ENCODE measurements around the gene TTC31. TPM values are rescaled to one million over a fixed set of nuclear protein-coding genes. Genes with fewer than 3 reads are reported as not detected.

TTC31 gene
- 69.4 and 72.3 TPM in 2 replicates for total RNA-seq
- 24.8 TPM for total RNA-seq (2013)
- 50.3 and 68.5 TPM in 2 replicates for polyA plus RNA-seq
- 20.1 and 30.5 TPM in 2 replicates for polyA minus RNA-seq

DNA sequence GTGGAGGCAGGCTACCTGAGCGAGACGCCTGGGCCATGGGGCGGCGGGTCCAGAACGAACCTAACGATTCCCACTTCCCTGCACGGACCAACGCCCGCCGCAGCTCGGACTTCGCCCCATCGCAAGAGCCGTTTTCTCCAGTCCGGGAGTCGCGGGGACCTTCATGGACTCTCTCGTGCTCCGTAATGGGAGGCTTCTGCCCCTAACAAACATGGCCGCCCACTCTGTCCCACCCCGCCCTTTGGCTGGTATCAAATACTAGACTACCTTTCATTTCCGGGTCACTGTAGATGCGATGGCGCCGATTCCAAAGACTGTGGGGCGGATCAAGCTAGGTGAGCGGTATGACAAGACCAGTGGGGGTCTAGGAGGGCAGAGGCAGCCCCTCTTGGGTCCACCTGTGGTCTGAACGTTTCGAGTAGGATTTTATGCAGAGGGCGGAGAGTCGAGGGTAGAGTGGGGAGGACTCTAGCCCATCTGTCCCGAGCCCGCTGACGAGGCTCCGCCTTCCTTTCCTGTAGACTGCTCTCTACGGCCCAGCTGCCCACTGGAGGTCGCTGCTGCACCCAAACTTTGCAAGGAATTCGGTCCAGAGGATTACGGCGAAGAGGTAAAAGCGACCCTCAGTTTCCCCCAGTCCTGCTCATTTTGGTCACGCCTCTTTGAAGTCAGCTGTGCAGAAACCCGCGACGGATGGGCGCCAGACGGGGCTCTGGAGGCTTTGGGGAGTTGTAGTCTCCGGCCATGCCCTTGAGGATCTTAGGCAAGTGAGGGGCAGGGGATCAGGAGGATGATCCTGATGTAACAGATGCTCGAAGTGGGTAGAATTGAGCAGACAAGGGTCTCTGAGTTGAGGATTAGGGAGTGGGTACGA lies at the start of gene TTC31, which contains the start of gene CCDC142:
TSS of gene TTC31 (plus strand) at position 281 of the 874 bp plus-strand sequence. CDS start at position 296, 15 bp downstream.
TSS of gene CCDC142 (minus strand) at position 198 of the 874 bp plus-strand sequence. CDS start at position 37, 161 bp downstream.
- Histone ChIP-seq H3K4me1 (ENCODE audit: control insufficient read depth in 2 of 2, insufficient read depth in 2 of 2, low read length in 2 of 2) (peaks cover 21 to 29% of the 10 kb centered on the region in 2 donors), H3K79me2 (ENCODE audit: control insufficient read depth, insufficient read depth, low read length) (peaks cover 71% of the 10 kb centered on the region), H3K27me3 (replicated peaks in 1 of 4; ENCODE audit: control extremely low read depth in 1 of 4, control insufficient read depth in 3 of 4, insufficient read depth in 4 of 4, low read length in 3 of 4) (no peaks in the 10 kb centered on the region), H3K9ac (ENCODE audit: low read length) (peak within 1 kb of the TSS; percentile 91), H2AFZ (ENCODE audit: insufficient read depth, low read depth, low read length, poor library complexity, severe bottlenecking) (peak within 1 kb of the TSS; percentile 100), H3K9me3 (ENCODE audit: control extremely low read depth in 1 of 3, control insufficient read depth in 2 of 3, insufficient read depth in 1 of 3, low read length in 2 of 3) (no peaks in the 10 kb centered on the region), H4K20me1 (ENCODE audit: control insufficient read depth, insufficient read depth, low read length, poor library complexity, severe bottlenecking) (peaks cover 48% of the 10 kb centered on the region), H3K36me3 (replicated peaks in 1 of 2; ENCODE audit: control extremely low read depth in 1 of 2, control insufficient read depth in 1 of 2, extremely low read depth in 1 of 2, insufficient read depth in 2 of 2, low read length in 1 of 2) (peaks cover 0 to 29% of the 10 kb centered on the region in 2 experiments), H3K4me2 (replicated peaks; ENCODE audit: low read depth, low read length, poor library complexity, severe bottlenecking) (peak within 1 kb of the TSS; percentile 90), H3K4me3 (ENCODE audit: control extremely low read depth in 1 of 5, extremely low read depth in 1 of 5, insufficient read depth in 1 of 5, low read depth in 2 of 5, low read length in 4 of 5) (peak within 1 kb of the TSS; percentile 74 to 96 (median 88)), H3K27ac (ENCODE audit: low read length in 2 of 2) (peak within 1 kb of the TSS; percentile 71 to 84)
- ATAC-seq (ENCODE audit: low read depth): peak; percentile 90
- peak within 1 kb of the TSS; percentile 100 for H3K4me3 Mint-ChIP-seq
- DNase-seq: peak; percentile 97
- peaks cover 34% of the 10 kb centered on the region for H3K4me1 Mint-ChIP-seq
- H3K27me3 Mint-ChIP-seq: no peaks in the 10 kb centered on the region
- H3K27ac Mint-ChIP-seq: peak within 1 kb of the TSS; percentile 99
- WGBS (ENCODE audit: insufficient coverage): 1% methylated on average over 50 of the region's 50 CpGs
- POLR2A ChIA-PET: interaction anchor here (0.8 to 3.8 kb wide), 11 partner anchors 10 to 171 kb away, joined by 3 to 56 read pairs (median 4); partner anchors contain the start of genes AUP1, DQX1, HTRA2 and INO80B
- CTCF ChIA-PET: interaction anchor here (0.7 to 7.1 kb wide), 30 partner anchors 9 to 1082 kb away, joined by 3 to 149 read pairs (median 4); partner anchors contain the start of genes AUP1, DQX1, HTRA2 and INO80B
- no peaks in the 10 kb centered on the region for H3K9me3 Mint-ChIP-seq (ENCODE audit: insufficient read depth)
- TF ChIP-seq EZH2 (IDR thresholded peaks at IDR 0.05; ENCODE audit: borderline replicate concordance, insufficient read depth, low read depth, low read length, poor library complexity, severe bottlenecking): no peak
- TF ChIP-seq, protein P1, sequence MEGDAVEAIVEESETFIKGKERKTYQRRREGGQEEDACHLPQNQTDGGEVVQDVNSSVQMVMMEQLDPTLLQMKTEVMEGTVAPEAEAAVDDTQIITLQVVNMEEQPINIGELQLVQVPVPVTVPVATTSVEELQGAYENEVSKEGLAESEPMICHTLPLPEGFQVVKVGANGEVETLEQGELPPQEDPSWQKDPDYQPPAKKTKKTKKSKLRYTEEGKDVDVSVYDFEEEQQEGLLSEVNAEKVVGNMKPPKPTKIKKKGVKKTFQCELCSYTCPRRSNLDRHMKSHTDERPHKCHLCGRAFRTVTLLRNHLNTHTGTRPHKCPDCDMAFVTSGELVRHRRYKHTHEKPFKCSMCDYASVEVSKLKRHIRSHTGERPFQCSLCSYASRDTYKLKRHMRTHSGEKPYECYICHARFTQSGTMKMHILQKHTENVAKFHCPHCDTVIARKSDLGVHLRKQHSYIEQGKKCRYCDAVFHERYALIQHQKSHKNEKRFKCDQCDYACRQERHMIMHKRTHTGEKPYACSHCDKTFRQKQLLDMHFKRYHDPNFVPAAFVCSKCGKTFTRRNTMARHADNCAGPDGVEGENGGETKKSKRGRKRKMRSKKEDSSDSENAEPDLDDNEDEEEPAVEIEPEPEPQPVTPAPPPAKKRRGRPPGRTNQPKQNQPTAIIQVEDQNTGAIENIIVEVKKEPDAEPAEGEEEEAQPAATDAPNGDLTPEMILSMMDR (IDR thresholded peaks at IDR 0.05): peak; percentile 90
- intact Hi-C loops (cut with micrococcal nuclease): loop anchor here (1.0 to 2.0 kb wide), 8 partner anchors 11 to 91 kb away; partner anchors contain the start of genes AUP1, C2orf81, DOK1 and HTRA2
